ENCODE data around the gene DLG4.
A peak's percentile ranks its signal among the peaks of the same experiment; 100 is the strongest.

- TF ChIP-seq CTCF (IDR thresholded peaks at IDR 0.05; ENCODE audit: borderline replicate concordance, extremely low read depth, low read length, poor library complexity, severe bottlenecking) (peak; percentile 63), EZH2 (IDR thresholded peaks at IDR 0.05; ENCODE audit: borderline replicate concordance, low read depth, low read length, severe bottlenecking) (no peak)
Measured at GRCh38 chr17:7252176-7253043, 32.8 kb upstream of the DLG4 start, which contains the start of gene ELP5.
